Bronchial smooth muscle cell (primary cell): ENCODE results near the gene PALM2AKAP2. TPM values are rescaled to one million over a fixed set of nuclear protein-coding genes. Genes with fewer than 3 reads are reported as not detected.

ENCODE experiments used
- total RNA-seq: library from RNA; depleted of rRNA; stranded (reverse); fragments of >200 nt; gene quantifications from 2 replicates; pipeline ENCODE4 v1.2.1, GENCODE V29; 2014

The PALM2AKAP2 gene
- 1.9 and 3.0 TPM in 2 replicates for total RNA-seq

DNA sequence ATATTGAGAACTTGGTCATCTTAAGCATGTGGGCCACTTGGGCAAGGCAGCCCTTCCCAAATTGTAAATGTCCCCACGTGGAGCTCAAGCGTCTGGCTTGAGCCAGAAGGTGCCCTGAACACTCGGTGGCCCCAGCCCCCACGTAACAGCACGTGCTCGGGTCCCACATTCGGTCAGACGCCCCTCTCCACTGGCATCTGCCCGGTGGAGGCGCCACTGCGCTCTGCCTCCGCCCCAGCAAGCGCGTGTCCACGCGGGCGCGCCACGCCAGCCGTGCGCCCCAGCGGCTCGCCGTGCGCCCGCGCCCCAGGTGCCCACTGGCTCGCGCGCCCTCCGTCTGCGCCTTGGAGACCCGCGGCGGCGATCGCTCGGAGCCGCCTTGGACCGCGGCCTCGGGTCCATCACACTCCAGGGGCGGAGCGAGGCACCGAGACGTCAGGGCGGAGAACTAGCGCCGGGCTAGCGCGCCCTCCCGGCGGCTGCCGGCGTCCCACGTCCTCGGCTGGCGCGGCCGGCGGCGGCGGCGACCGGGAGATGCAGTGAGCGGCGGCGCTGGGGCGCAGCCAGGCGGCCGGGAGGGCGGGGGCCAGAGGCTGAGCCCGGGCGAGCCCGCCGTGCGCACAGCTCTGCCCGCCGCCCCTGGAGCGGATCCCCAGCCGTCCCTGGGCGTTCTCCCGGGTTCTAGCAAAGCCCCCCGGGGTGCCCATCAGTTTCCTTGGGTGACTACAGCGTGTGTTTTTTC lies at the start of gene PALM2AKAP2:
Gene PALM2AKAP2 (plus strand): TSS at position 488 of the 742 bp plus-strand sequence. CDS start 291 bp downstream, outside the sequence.

